HG02588 (cell line): ENCODE measurements around the gene PARD3.
"Not testable (repeated sequence)": the region's sequence is repeated elsewhere in the genome, so short reads cannot be mapped to it uniquely, and the experiment has no call there.

Source experiments
- ATAC-seq: cut with Tn5 transposase; IDR thresholded peaks from one replicate; pipeline ENCODE4 v1.9.1; 2021; ENCODE audit warnings: mild to moderate bottlenecking, moderate library complexity; ENCODE audit not compliant: unreplicated experiment

Gene PARD3

DNA sequence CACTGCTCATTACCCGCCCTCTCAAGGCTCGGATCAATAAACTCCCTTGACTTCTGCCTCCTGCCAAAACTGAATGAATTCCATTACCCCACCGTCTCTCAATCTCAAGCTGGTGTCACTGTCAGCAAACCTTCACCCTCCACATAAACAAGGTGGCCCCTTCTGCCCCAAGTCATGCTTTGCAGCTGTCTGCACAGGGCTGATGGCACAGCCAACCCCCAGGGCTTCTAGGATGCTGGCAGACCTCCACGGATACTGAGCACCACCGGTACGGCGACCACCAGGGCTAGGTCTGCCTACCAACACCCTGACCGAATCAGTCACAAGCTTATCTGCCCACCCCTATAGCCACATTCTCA, 46.1 kb downstream of the PARD3 start:
- ATAC-seq, result no peak

GRCh38 chr10:34768261-34768971, 46.7 kb downstream of the PARD3 start:
- no peak for ATAC-seq

DNA sequence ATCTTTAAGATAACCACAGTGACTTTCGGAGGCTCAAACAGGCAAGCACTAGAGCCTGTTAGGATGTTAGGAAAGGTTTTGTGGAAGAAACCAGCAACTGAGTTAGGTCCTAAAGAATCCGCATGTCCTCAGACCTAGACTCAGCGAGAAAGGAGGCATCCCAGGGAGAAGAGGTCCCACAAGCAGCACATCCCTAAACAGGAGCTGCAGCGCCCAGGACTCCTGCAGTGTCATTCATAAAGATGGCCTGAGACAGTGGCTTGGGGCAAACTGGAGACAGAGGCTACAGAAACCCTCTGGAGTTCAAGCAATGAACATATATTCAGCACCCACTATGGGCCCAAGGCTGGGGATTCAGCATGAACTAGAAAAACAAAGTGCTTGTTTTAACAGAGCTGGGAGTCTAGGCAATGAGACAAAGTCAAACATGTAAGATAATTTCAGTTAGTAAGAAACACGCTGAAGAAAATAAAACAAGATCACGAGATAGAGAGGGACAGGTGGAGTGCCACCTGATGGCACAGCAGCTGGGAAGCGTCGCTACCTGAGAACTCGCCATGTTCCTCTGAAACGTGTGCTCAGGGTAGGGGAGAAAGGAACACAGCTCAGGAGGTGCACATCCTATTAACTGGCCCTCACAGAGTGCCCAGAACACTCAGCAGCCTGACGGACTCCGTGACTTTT, 48.1 kb downstream of the PARD3 start:
- no peak for ATAC-seq

- ATAC-seq, result no peak
Observed at GRCh38 chr10:34766266-34766600, 48.9 kb downstream of the PARD3 start.

DNA sequence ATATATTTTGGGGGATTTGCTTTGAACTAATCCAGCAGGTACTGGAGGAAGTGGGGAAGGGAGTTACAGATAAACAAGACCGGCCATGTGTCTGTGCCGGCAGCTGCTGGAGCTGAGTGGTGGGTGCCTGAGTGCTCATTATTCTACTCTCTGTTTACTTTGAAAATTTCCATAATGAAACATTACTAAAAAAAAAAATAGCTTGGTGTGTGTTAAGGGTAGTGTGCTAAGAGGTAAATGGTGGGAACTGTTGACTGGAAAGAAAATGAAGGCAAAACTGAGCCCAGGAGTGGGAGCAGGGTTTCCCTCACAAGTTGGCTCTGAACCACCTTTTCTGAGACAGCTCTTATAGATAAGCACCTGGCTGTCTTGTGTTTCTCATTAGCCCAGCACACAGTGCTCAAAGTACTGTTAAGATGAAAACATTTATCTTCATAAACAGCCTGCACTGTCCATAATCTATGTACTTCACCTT, 50.6 kb downstream of the PARD3 start:
- ATAC-seq, result no peak

- no peak for ATAC-seq
Observed at GRCh38 chr10:34762603-34763299, 52.3 kb downstream of the PARD3 start.

- ATAC-seq, result no peak
Observed at GRCh38 chr10:34762156-34762555, 52.9 kb downstream of the PARD3 start.

GRCh38 chr10:34761453-34761852, 53.6 kb downstream of the PARD3 start:
- no peak for ATAC-seq

GRCh38 chr10:34760606-34761005, 54.5 kb downstream of the PARD3 start:
- ATAC-seq, result no peak

- ATAC-seq, result no peak
Observed at GRCh38 chr10:34759837-34760215, 55.3 kb downstream of the PARD3 start.

- no peak for ATAC-seq
Observed at GRCh38 chr10:34759161-34759836, 55.8 kb downstream of the PARD3 start.

GRCh38 chr10:34758447-34758996, 56.6 kb downstream of the PARD3 start:
- peak; percentile 58 for ATAC-seq

- no peak for ATAC-seq
Observed at GRCh38 chr10:34757933-34758332, 57.2 kb downstream of the PARD3 start.

DNA sequence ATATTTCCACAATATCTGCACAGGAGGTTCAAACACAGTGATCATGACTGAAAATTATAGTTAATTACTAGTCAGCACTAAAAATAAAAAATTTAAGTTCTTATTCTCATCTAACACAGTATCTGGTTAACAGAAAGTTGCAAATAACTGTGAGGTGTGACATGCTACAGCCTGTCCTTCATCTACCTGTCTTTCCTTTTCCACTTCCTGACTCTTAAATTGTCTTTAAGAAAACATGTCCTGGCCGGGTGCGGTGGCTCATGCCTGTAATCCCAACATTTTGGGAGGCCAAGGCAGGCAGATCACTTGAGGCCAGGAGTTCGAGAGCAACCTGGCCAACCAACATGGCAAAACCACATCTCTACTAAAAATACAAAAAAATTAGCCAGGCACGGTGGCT, 57.9 kb downstream of the PARD3 start:
- not testable (repeated sequence) for ATAC-seq

DNA sequence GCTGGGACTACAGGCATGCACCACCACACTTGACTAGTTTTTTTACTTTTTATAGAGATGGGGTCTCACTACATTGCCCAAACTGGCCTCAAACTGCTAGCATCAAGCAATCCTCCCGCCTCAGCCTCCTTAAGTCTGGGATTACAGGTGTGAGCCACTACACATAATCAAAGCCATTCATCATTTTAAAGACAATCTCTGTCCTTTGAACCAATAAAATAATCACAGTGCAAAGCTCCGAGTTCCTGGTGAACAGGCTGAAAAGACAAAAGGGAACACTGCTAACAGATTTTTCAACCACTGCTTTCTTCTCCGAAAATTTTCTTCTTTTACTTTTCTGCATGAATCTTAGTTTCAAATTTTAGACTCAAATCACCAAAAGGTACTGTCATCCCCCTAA, 58.5 kb downstream of the PARD3 start:
- ATAC-seq, result no peak

DNA sequence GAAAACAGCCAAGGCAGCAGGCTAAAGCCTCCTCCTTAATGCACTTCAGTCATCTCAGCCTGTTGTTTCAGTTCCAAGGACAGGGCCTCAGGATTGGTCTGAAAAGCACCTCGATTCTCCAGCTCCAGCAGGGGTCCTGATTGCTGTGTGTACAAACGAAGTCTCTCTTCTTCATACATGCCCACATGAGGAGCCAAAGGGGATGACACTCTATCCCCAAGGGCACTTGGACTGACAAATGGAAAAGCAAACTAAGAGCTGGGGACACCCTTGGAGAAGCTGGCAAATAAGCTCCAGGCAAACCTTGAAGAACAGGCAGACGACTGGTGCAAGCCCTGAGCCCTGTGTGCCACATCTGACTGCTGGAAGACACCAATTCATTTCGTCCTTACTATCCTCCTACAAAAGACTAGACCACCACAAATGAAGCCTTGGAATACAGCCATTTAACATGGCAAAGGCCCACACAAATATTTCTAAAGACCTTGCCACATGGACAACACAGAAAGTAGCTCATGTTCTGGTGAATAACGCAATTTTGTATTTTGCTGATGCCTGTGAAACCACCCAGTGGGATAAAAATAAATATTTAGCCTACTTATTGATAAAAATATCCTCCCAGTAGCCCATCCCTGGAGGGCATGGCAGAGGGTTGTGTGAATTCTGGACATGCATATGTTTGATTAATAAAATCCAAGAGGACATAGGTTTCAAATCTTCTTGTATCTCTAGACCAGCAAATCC, 61.9 kb downstream of the PARD3 start:
- no peak for ATAC-seq

- no peak for ATAC-seq
Observed at GRCh38 chr10:34751272-34751671, 63.8 kb downstream of the PARD3 start.

DNA sequence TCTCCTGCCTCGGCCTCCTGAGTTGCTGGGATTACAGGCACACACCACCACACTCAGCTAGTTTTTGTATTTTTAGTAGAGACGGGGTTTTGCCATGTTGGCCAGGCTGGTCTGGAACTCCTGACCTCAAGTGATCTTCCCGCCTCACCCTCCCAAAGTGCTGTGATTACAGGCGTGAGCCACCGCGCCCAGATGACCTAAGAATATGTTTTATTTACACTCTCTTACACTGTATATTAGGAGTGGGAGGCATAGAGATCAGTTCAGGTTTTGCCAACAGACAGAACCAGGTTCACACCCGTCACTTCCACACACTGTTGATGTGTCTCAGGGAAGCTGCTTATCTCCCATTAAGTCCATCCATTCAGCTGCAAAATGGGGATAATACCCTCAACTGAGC, 64.3 kb downstream of the PARD3 start:
- ATAC-seq, result not testable (repeated sequence)

GRCh38 chr10:34748767-34749166, 66.3 kb downstream of the PARD3 start:
- no peak for ATAC-seq

GRCh38 chr10:34748357-34748756, 66.7 kb downstream of the PARD3 start:
- ATAC-seq, result no peak

DNA sequence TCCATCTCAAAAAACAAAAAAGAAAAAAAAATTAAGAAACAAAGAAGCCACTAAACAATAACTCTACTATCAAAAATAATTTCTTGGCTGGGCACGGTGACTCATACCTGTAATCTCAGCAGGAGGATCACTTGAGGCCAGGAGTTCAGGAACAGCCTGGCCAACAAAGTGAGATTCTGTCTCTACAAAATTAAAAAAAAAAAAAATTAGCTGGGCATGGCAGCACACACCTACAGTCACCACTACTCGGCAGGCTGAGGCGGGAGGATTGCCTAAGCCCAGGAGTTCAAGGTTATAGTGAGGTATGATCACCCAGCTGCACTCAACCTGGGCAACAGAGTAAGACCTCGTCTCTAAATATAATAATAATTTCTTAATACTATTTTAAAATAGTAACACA, 69.0 kb downstream of the PARD3 start:
- ATAC-seq, result no peak
